ENCODE data around the gene PRKN. TPM values are rescaled to one million over a fixed set of nuclear protein-coding genes. Genes with fewer than 3 reads are reported as not detected.

PRKN gene
- total RNA-seq, 1 donor from 2014 or later: 0.79 TPM

DNA sequence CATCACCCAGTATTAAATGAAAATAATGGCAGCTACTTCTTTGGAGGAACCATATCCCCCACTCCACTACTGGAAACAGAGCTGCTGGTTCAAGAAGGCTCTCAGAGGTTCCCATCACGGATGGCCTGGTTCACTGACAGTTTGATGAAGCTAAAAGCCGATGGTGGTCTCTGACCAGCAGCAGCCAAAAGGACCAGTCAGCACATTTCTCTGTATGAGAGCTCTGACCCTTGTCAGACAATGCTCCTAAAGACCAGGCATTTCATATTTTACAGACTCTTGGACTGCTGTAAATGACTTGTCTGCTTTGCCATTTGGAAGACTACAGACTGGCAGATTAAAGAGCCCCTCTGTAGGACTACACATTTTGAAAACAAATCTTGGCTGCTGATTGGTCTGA, 16.6 kb downstream of the PRKN start:
- no peaks in the 10 kb centered on the region for H3K36me3 ChIP-seq (ENCODE audit: control insufficient read depth, insufficient read depth, low read length)
- FAIRE-seq (no peak), DNase-seq (ENCODE audit: low read depth) (no peak)
- TF ChIP-seq CTCF (IDR thresholded peaks at IDR 0.05; ENCODE audit: insufficient read depth, low read length, severe bottlenecking): no peak
- H3K27me3 ChIP-seq (ENCODE audit: control insufficient read depth, insufficient read depth, low read length): no peaks in the 10 kb centered on the region
- H3K4me3 ChIP-seq (ENCODE audit: low read depth, low read length): no peak overlapping the region

DNA sequence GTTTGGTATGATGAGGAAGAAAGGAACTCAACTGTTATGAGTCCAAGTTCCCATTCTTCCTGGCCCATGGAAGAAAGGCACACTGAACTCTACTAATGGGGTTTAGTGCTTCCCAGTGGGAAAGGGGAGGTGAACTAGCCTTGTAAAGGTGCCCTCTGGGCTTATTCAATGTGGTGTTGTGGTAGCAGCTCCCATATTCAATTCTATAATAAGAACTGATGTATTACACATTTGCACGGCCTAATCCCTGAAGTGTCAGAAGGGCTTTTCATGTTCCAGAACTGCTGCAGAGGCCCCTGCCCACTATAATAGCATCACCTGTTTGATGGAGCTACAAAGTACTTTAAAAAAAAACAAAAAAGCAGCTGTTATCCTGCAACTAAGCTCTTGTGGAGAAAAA, 17.1 kb downstream of the PRKN start:
- no peak for FAIRE-seq
- no peak for DNase-seq (ENCODE audit: low read depth)
- Histone ChIP-seq H3K27me3 (ENCODE audit: control insufficient read depth, insufficient read depth, low read length) (no peaks in the 10 kb centered on the region), H3K36me3 (ENCODE audit: control insufficient read depth, insufficient read depth, low read length) (no peaks in the 10 kb centered on the region), H3K4me3 (ENCODE audit: low read depth, low read length) (no peak overlapping the region)
- TF ChIP-seq CTCF (IDR thresholded peaks at IDR 0.05; ENCODE audit: insufficient read depth, low read length, severe bottlenecking): no peak

GRCh38 chr6:162709431-162709830, 18.1 kb downstream of the PRKN start:
- no peaks in the 10 kb centered on the region for H3K36me3 ChIP-seq (ENCODE audit: control insufficient read depth, insufficient read depth, low read length)
- DNase-seq (ENCODE audit: low read depth) (no peak), FAIRE-seq (no peak)
- H3K27me3 ChIP-seq (ENCODE audit: control insufficient read depth, insufficient read depth, low read length): no peaks in the 10 kb centered on the region
- H3K4me3 ChIP-seq (ENCODE audit: low read depth, low read length): no peak overlapping the region
- no peak for TF ChIP-seq CTCF (IDR thresholded peaks at IDR 0.05; ENCODE audit: insufficient read depth, low read length, severe bottlenecking)

GRCh38 chr6:162708971-162709370, 18.6 kb downstream of the PRKN start:
- no peak for FAIRE-seq
- Histone ChIP-seq H3K4me3 (ENCODE audit: low read depth, low read length) (no peak overlapping the region), H3K36me3 (ENCODE audit: control insufficient read depth, insufficient read depth, low read length) (no peaks in the 10 kb centered on the region), H3K27me3 (ENCODE audit: control insufficient read depth, insufficient read depth, low read length) (no peaks in the 10 kb centered on the region)
- TF ChIP-seq CTCF (IDR thresholded peaks at IDR 0.05; ENCODE audit: insufficient read depth, low read length, severe bottlenecking): no peak
- no peak for DNase-seq (ENCODE audit: low read depth)

GRCh38 chr6:162706232-162706631, 21.3 kb downstream of the PRKN start:
- TF ChIP-seq CTCF (IDR thresholded peaks at IDR 0.05; ENCODE audit: insufficient read depth, low read length, severe bottlenecking): no peak
- no peak overlapping the region for H3K4me3 ChIP-seq (ENCODE audit: low read depth, low read length)
- no peaks in the 10 kb centered on the region for H3K36me3 ChIP-seq (ENCODE audit: control insufficient read depth, insufficient read depth, low read length)
- H3K27me3 ChIP-seq (ENCODE audit: control insufficient read depth, insufficient read depth, low read length): no peaks in the 10 kb centered on the region
- no peak for FAIRE-seq
- DNase-seq (ENCODE audit: low read depth): no peak

DNA sequence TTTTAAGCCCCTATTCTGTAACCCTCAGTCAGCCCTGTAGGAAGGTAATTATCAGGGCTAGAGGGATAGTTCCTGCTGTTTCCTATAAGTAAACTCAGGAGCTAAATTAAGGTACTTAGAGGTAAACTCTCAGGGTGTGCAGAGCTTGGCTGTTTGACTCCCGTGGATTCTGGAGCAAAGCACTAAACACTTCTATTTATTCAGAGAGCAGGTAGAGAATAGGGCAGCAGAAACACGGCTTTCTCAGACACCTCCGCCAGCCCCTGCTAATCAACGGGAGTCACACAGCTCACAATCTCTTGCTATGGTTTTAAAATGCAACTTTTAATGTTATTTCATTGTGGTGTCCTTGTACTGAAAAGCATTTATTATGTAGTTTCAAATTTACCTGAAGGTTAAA, 21.8 kb downstream of the PRKN start:
- DNase-seq (ENCODE audit: low read depth) (no peak), FAIRE-seq (no peak)
- no peak for TF ChIP-seq CTCF (IDR thresholded peaks at IDR 0.05; ENCODE audit: insufficient read depth, low read length, severe bottlenecking)
- no peak overlapping the region for H3K4me3 ChIP-seq (ENCODE audit: low read depth, low read length)
- H3K36me3 ChIP-seq (ENCODE audit: control insufficient read depth, insufficient read depth, low read length): no peaks in the 10 kb centered on the region
- H3K27me3 ChIP-seq (ENCODE audit: control insufficient read depth, insufficient read depth, low read length): no peaks in the 10 kb centered on the region

Measured in bronchial epithelial cell (primary cell).